Smooth muscle cell (in vitro differentiated cells): ENCODE measurements around the gene NUDT9. TPM values are rescaled to one million over a fixed set of nuclear protein-coding genes. Genes with fewer than 3 reads are reported as not detected.

Source experiments
- DNase-seq: peaks from one replicate; lab custom pipeline; 2025; ENCODE audit not compliant: unreplicated experiment; lab: John Stamatoyannopoulos, UW
- H2AFZ ChIP-seq: fragments of 200-600 bp; sonication (generic); 2 replicates; pipeline ENCODE4 v1.6.0; 2016; ENCODE audit warnings: antibody characterized with exemption, low read depth, mild to moderate bottlenecking
- H3F3A ChIP-seq: fragments of 200-600 bp; sonication (generic); 2 replicates; pipeline ENCODE4 v1.6.0; 2017; ENCODE audit warnings: antibody characterized with exemption, low read depth
- H3K27ac ChIP-seq: fragments of 200-600 bp; sonication (generic); 2 replicates; pipeline ENCODE4 v1.5.1; 2016; ENCODE audit warnings: low read depth, mild to moderate bottlenecking
- H3K27me3 ChIP-seq: fragments of 200-600 bp; sonication (generic); 2 replicates; pipeline ENCODE4 v1.6.1; 2016; ENCODE audit warnings: low read depth, mild to moderate bottlenecking
- H3K36me3 ChIP-seq: fragments of 200-600 bp; sonication (generic); 2 replicates; pipeline ENCODE4 v1.5.1; 2016; ENCODE audit warnings: low read depth
- H3K4me1 ChIP-seq: fragments of 200-600 bp; sonication (generic); 2 replicates; pipeline ENCODE4 v1.5.1; 2016; ENCODE audit warnings: low read depth
- H3K4me2 ChIP-seq: fragments of 200-600 bp; sonication (generic); 2 replicates; pipeline ENCODE4 v1.6.0; 2016; ENCODE audit warnings: mild to moderate bottlenecking
- H3K4me3 ChIP-seq: fragments of 200-600 bp; sonication (generic); 2 replicates; pipeline ENCODE4 v1.5.1; 2016; ENCODE audit warnings: mild to moderate bottlenecking
- H3K79me2 ChIP-seq: fragments of 200-600 bp; sonication (generic); 2 replicates; pipeline ENCODE4 v1.6.0; 2016; ENCODE audit warnings: low read depth, mild to moderate bottlenecking
- H3K9ac ChIP-seq: fragments of 200-600 bp; sonication (generic); 2 replicates; pipeline ENCODE4 v1.6.0; 2016; ENCODE audit warnings: low read depth
- H3K9me3 ChIP-seq: fragments of 200-600 bp; sonication (generic); replicated peaks from 2 replicates; pipeline ENCODE4 v1.5.1; 2016; ENCODE audit warnings: low read depth
- H4K20me1 ChIP-seq: fragments of 200-600 bp; sonication (generic); 2 replicates; pipeline ENCODE4 v1.6.0; 2016; ENCODE audit warnings: low read depth
- CTCF ChIP-seq: fragments of 200-600 bp; sonication (generic); IDR thresholded peaks from 2 replicates; pipeline ENCODE4 v1.5.1; 2017; ENCODE audit warnings: borderline replicate concordance, mild to moderate bottlenecking, antibody characterized with exemption; ENCODE audit not compliant: insufficient read depth, poor library complexity, severe bottlenecking
- WGBS: methylation state at CpG from one replicate; pipeline ENCODE4 v1.1.7; 2016; ENCODE audit warnings: low lambda C conversion rate; 5-methylcytosine and 5-hydroxymethylcytosine counted together
- polyA plus RNA-seq: library from polyadenylated mRNA; unstranded; fragments of >200 nt; fragmentation: Nextera tagmentation; extraction: Ambion mirVana; gene quantifications from 2 replicates; pipeline ENCODE4 v1.2.1, GENCODE V29; 2016
- total RNA-seq: library from RNA; depleted of rRNA; stranded (reverse); fragments of >200 nt; gene quantifications from 2 replicates; pipeline ENCODE4 v1.2.3, GENCODE V29; 2014

Gene NUDT9
- total and polyA plus RNA-seq, 2 experiments from 2014 or later, result 10.5 to 26.5 TPM

GRCh38 chr4:87451537-87451936, 29.2 kb downstream of the NUDT9 start:
- Histone ChIP-seq H3K36me3 (peaks cover 10% of the 10 kb centered on the region), H3K4me3 (no peak overlapping the region), H3K27me3 (no peaks in the 10 kb centered on the region), H3F3A (no peaks in the 10 kb centered on the region), H3K4me1 (no peaks in the 10 kb centered on the region), H3K9ac (no peak overlapping the region), H3K9me3 (no peaks in the 10 kb centered on the region), H2AFZ (no peak overlapping the region), H4K20me1 (no peaks in the 10 kb centered on the region), H3K27ac (no peak overlapping the region), H3K4me2 (no peak overlapping the region), H3K79me2 (no peaks in the 10 kb centered on the region)
- DNase-seq, result no peak
- no peak for TF ChIP-seq CTCF

GRCh38 chr4:87458913-87459312, 36.5 kb downstream of the NUDT9 start:
- Histone ChIP-seq H3K27ac (no peak overlapping the region), H3K4me1 (no peaks in the 10 kb centered on the region), H3K9ac (no peak overlapping the region), H3K9me3 (no peaks in the 10 kb centered on the region), H3K27me3 (no peaks in the 10 kb centered on the region), H4K20me1 (no peaks in the 10 kb centered on the region), H3K36me3 (peaks cover 14% of the 10 kb centered on the region), H3K4me2 (no peak overlapping the region), H3F3A (no peaks in the 10 kb centered on the region), H3K4me3 (no peak overlapping the region), H3K79me2 (no peaks in the 10 kb centered on the region), H2AFZ (no peak overlapping the region)
- TF ChIP-seq CTCF, result no peak
- 98% methylated on average over 4 of the region's 4 CpGs for WGBS
- no peak for DNase-seq

- Histone ChIP-seq H2AFZ (no peak overlapping the region), H3K27me3 (no peaks in the 10 kb centered on the region), H4K20me1 (no peaks in the 10 kb centered on the region), H3K9ac (no peak overlapping the region), H3K79me2 (no peaks in the 10 kb centered on the region), H3K4me2 (no peak overlapping the region), H3K4me1 (no peaks in the 10 kb centered on the region), H3K4me3 (no peak overlapping the region), H3K9me3 (no peaks in the 10 kb centered on the region), H3F3A (no peaks in the 10 kb centered on the region), H3K27ac (no peak overlapping the region), H3K36me3 (peaks cover 14% of the 10 kb centered on the region)
- no peak for DNase-seq
- TF ChIP-seq CTCF, result no peak
These were observed 38.9 kb downstream of the NUDT9 start for GRCh38 chr4:87461281-87461700.

- Histone ChIP-seq H3K27ac (no peak overlapping the region), H3K4me1 (no peaks in the 10 kb centered on the region), H3K4me2 (no peak overlapping the region), H3K4me3 (no peak overlapping the region), H3K9me3 (no peaks in the 10 kb centered on the region), H3K79me2 (no peaks in the 10 kb centered on the region), H3K9ac (no peak overlapping the region), H2AFZ (no peak overlapping the region), H3K36me3 (peaks cover 14% of the 10 kb centered on the region), H3K27me3 (no peaks in the 10 kb centered on the region), H3F3A (no peaks in the 10 kb centered on the region), H4K20me1 (no peaks in the 10 kb centered on the region)
- 88% methylated on average over 2 of the region's 2 CpGs for WGBS
- no peak for DNase-seq
- TF ChIP-seq CTCF, result no peak
These were observed 39.7 kb downstream of the NUDT9 start for GRCh38 chr4:87462102-87462501.
